ENCODE measurements around the gene IL16. TPM values are rescaled to one million over a fixed set of nuclear protein-coding genes. Genes with fewer than 3 reads are reported as not detected.
A peak's percentile ranks its signal among the peaks of the same experiment; 100 is the strongest.

IL16 gene
- total RNA-seq, 1 experiment from 2014 or later, result 0.81 TPM

- H4K20me1 ChIP-seq (ENCODE audit: insufficient read depth), result no peaks in the 10 kb centered on the region
- H2AFZ ChIP-seq (ENCODE audit: low read depth, low read length, poor library complexity, severe bottlenecking), result peak overlapping the region; percentile 44
- H3K79me2 ChIP-seq (ENCODE audit: insufficient read depth, low read length), result no peaks in the 10 kb centered on the region
- H3K27ac ChIP-seq (ENCODE audit: low read depth, low read length), result no peak overlapping the region
- H3K9ac ChIP-seq (ENCODE audit: low read length), result no peak overlapping the region
- ATAC-seq, result peak; percentile 98
- H3K9me3 ChIP-seq (ENCODE audit: control insufficient read depth in 1 of 2, insufficient read depth in 1 of 2, low read depth in 1 of 2, low read length in 2 of 2), result no peaks in the 10 kb centered on the region
- RAD21 ChIA-PET (ENCODE audit: low non-redundant PET in 1 of 2, low total read pairs in 2 of 2, uncharacterized antibody in 2 of 2, unreplicated experiment in 2 of 2), result interaction anchor here (0.6 to 1.7 kb wide), 9 partner anchors 9 to 510 kb away, joined by 3 to 13 read pairs (median 5); no protein-coding TSS in a partner anchor
- CTCF ChIA-PET, result interaction anchor here (0.7 to 2.5 kb wide), 14 partner anchors 9 to 170 kb away, joined by 3 to 67 read pairs (median 3); no protein-coding TSS in a partner anchor
- no peaks in the 10 kb centered on the region for H3K9me2 ChIP-seq (ENCODE audit: insufficient read depth)
- H3K36me3 ChIP-seq (ENCODE audit: control insufficient read depth in 1 of 2, insufficient read depth in 2 of 2, low read length in 2 of 2), result no peaks in the 10 kb centered on the region
- H3K27me3 ChIP-seq (ENCODE audit: insufficient read depth, low read length), result no peaks in the 10 kb centered on the region
- intact Hi-C loops (cut with micrococcal nuclease), result loop anchor here (1.0 to 5.0 kb wide), 4 partner anchors 61 to 832 kb away; no protein-coding TSS in a partner anchor
- POLR2A ChIA-PET, result no interaction called here
- BruUV-seq (replicated peaks), result no TSS peak
- H3K4me3 ChIP-seq (replicated peaks in 1 of 2; ENCODE audit: low read depth in 1 of 2, low read length in 2 of 2), result no peak overlapping the region
- H3K4me1 ChIP-seq (ENCODE audit: control insufficient read depth in 1 of 2, insufficient read depth in 2 of 2, low read length in 2 of 2), result peaks cover 2 to 8% of the 10 kb centered on the region in 2 experiments; a peak in 2 of 4 replicates
- TF ChIP-seq ELF1 (IDR thresholded peaks at IDR 0.05; ENCODE audit: borderline replicate concordance, low read depth), result no peak
- TF ChIP-seq RAD21 (IDR thresholded peaks at IDR 0.05; ENCODE audit: low read depth), result peak; percentile 93
- TF ChIP-seq POLR2A (IDR thresholded peaks at IDR 0.05; ENCODE audit: borderline replicate concordance, extremely low read depth, insufficient read depth, insufficient read length), result no peak
- no peak for TF ChIP-seq SP1 (IDR thresholded peaks at IDR 0.05; ENCODE audit: low read depth)
- TF ChIP-seq CTCF (IDR thresholded peaks at IDR 0.05 in 2 of 3, conservative IDR thresholded peaks at IDR 0.05 in 1 of 3; ENCODE audit: borderline replicate concordance in 1 of 3, insufficient read depth in 1 of 3, low read depth in 2 of 3, low read length in 2 of 3), result peak; percentile 78 to 88 (median 83)
- TF ChIP-seq SRF (IDR thresholded peaks at IDR 0.05; ENCODE audit: low read depth), result peak; percentile 44; the same call in 1 of the 2 replicates
- peak; percentile 79 for DNase-seq (ENCODE audit: low read depth, low spot score)
- H3K4me2 ChIP-seq (ENCODE audit: low read length), result no peak overlapping the region
Measured at GRCh38 chr15:81274931-81275707, 78.4 kb downstream of the IL16 start.

Measured in HCT116 (cell line).